GM04504 (cell line): ENCODE measurements around the gene BMPR2.

Experiments
- DNase-seq: peaks from one replicate; pipeline ENCODE4 v3.0.0-alpha.2; 2012; ENCODE audit warnings: low read depth

The BMPR2 gene

DNA sequence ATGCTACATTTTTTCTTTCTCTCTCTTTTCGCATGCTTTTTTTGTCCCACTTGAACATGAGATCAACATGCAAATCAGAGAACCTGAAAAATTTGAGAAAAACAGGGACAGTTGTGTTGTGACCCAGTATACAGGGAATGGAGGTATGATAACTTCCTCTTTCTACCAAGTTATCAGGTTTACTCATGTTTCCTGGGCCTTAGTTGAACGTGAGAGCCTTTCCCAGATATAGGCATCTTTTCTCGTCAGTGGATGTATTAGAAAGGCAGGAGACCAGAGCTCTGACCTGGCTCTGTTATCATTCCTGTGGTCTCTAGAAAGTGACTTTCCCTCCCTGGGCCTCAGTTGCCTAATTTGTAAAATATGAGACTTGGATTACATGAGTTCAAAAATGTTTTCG is 228.6 kb downstream of the BMPR2 start:
- DNase-seq = no peak

DNA sequence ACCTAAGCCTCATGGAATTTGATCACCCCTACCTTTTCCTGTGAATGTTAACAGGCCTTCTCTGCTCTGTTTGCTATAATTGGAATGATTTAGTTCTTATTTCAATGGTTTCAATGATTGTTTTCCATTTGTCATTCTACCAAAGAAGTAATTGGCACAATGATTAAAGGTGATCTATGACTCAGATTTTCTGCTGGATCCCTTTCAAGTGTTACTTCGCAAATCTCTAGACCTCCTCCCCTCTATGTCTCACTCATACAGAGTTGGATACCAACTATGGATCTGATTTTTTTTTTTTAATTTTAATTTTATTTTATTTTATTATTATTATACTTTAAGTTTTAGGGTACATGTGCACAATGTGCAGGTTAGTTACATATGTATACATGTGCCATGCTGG is 229.0 kb downstream of the BMPR2 start:
- no peak for DNase-seq

- DNase-seq = no peak
Observed at GRCh38 chr2:202608142-202608852, 232.2 kb downstream of the BMPR2 start.

DNA sequence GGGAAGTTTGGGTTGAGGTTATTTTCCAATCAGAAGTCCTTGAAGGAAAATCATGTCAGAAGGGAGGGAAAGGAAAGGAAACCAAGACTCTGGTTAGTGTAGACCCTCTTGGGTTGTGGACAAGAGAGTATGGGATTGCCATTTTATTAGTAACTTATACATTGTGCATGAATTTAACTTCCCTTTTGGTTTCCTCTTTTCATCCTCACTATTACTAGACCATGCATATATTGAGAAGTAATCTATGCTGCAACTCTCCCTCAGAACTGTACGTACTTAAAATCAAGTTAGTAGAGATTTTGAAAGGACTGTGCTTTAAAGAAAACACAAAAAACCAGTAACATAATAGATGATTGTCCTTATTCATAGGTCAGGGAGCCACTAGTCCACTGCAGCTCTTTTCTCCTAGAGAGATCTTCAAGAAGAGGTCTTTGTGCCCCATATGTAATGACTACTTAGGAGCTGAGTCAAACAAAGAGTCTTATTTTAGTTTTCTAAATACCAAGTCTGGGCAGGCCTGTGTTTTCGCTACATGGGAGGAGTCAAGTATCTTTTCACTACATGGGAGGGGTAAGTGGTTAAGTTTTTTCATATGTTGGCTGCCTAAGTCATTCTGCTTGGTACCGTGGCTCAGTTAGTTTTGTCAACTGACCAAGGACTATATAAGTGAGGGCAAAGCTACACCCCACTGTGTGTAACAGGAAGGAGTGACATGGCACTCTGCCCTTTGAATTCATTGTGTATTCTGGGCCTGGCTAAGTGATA is 233.4 kb downstream of the BMPR2 start:
- no peak for DNase-seq

DNA sequence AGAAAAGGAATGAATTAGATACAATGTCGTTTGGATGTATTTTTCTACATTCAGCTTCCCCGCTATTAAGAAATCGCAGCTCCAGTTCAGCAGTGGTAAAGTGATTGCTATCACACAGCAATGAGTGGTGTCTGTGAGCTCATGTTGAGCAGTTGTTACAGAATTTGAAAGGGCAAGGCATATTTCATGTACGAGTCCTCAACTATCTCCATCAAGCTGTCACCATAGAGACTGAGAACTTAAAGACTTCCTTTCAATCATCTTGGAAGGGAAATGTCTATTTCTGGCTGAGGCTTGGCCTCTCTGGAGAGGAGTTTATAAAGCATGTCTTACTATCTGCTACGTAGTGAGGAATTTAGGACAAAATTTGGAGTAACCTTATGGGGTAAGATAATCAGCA is 234.3 kb downstream of the BMPR2 start:
- no peak for DNase-seq

- DNase-seq = no peak
Observed at GRCh38 chr2:202612145-202612544, 236.0 kb downstream of the BMPR2 start.

- no peak for DNase-seq
Observed at GRCh38 chr2:202613479-202613878, 237.4 kb downstream of the BMPR2 start.
